Measurements from ENCODE around the gene SMURF2. TPM values are rescaled to one million over a fixed set of nuclear protein-coding genes. Genes with fewer than 3 reads are reported as not detected.

SMURF2 gene
- polyA plus RNA-seq, 1 donor from 2014 or later, result 55.2 TPM

DNA sequence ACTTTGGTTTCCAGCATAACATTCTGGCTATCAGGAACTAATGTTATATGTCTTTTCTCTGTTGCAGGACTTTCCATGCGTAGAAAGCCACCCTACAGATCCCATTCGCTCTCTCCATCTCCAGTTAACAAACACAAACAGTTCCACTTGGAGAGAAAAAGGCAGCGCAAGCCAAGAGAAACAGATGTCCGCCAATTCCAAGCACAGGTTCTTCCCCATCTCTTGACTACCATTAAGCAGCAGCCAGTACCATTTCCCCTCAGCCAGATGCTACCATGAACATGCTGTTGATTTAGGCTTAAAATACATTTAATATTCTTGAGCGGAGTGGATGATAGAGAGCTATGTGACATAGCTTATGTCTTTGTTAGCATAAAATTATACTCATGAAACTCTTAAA lies 132.9 kb downstream of the SMURF2 start:
- Histone ChIP-seq H3K36me3 (ENCODE audit: insufficient read depth, low read length) (peaks cover 9% of the 10 kb centered on the region), H3F3A (ENCODE audit: insufficient read depth, low read length, poor library complexity, severe bottlenecking) (no peaks in the 10 kb centered on the region), H3K9me3 (ENCODE audit: low read length) (no peaks in the 10 kb centered on the region), H4K20me1 (ENCODE audit: insufficient read depth) (peaks cover 3% of the 10 kb centered on the region), H3K4me3 (ENCODE audit: low read length) (no peak overlapping the region), H3K79me2 (replicated peaks; ENCODE audit: insufficient read depth, low read length) (no peaks in the 10 kb centered on the region), H2AFZ (ENCODE audit: low read depth, low read length) (no peak overlapping the region), H3K27ac (ENCODE audit: low read length) (no peak overlapping the region), H3K27me3 (ENCODE audit: insufficient read depth, low read depth, low read length) (no peaks in the 10 kb centered on the region), H3K9ac (ENCODE audit: low read length) (no peak overlapping the region), H3K9me2 (ENCODE audit: insufficient read depth, low read length) (no peaks in the 10 kb centered on the region), H3K4me2 (ENCODE audit: low read length) (no peak overlapping the region)
- no peak for TF ChIP-seq RAD21 (conservative IDR thresholded peaks at IDR 0.05)
- no peak for TF ChIP-seq MXI1 (conservative IDR thresholded peaks at IDR 0.05; ENCODE audit: poor library complexity, severe bottlenecking)
- TF ChIP-seq EZH2 (IDR thresholded peaks at IDR 0.05; ENCODE audit: borderline replicate concordance, insufficient read depth, low read length, poor library complexity, severe bottlenecking), result no peak
- no peak for TF ChIP-seq POLR2AphosphoS5 (IDR thresholded peaks at IDR 0.05)
- no peak for TF ChIP-seq EP300 (conservative IDR thresholded peaks at IDR 0.05; ENCODE audit: poor library complexity, severe bottlenecking)
- TF ChIP-seq CTCF (IDR thresholded peaks at IDR 0.05; ENCODE audit: poor library complexity, severe bottlenecking), result no peak
- TF ChIP-seq TAF1 (IDR thresholded peaks at IDR 0.05; ENCODE audit: low read depth), result no peak
- TF ChIP-seq SMC3 (conservative IDR thresholded peaks at IDR 0.05; ENCODE audit: poor library complexity), result no peak
- TF ChIP-seq, protein P1, sequence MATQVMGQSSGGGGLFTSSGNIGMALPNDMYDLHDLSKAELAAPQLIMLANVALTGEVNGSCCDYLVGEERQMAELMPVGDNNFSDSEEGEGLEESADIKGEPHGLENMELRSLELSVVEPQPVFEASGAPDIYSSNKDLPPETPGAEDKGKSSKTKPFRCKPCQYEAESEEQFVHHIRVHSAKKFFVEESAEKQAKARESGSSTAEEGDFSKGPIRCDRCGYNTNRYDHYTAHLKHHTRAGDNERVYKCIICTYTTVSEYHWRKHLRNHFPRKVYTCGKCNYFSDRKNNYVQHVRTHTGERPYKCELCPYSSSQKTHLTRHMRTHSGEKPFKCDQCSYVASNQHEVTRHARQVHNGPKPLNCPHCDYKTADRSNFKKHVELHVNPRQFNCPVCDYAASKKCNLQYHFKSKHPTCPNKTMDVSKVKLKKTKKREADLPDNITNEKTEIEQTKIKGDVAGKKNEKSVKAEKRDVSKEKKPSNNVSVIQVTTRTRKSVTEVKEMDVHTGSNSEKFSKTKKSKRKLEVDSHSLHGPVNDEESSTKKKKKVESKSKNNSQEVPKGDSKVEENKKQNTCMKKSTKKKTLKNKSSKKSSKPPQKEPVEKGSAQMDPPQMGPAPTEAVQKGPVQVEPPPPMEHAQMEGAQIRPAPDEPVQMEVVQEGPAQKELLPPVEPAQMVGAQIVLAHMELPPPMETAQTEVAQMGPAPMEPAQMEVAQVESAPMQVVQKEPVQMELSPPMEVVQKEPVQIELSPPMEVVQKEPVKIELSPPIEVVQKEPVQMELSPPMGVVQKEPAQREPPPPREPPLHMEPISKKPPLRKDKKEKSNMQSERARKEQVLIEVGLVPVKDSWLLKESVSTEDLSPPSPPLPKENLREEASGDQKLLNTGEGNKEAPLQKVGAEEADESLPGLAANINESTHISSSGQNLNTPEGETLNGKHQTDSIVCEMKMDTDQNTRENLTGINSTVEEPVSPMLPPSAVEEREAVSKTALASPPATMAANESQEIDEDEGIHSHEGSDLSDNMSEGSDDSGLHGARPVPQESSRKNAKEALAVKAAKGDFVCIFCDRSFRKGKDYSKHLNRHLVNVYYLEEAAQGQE (IDR thresholded peaks at IDR 0.05; ENCODE audit: borderline replicate concordance), result no peak

GRCh38 chr17:64527914-64528313 lies 134.2 kb downstream of the SMURF2 start:
- no peaks in the 10 kb centered on the region for H3K9me2 ChIP-seq (ENCODE audit: insufficient read depth, low read length)
- no peaks in the 10 kb centered on the region for H3K79me2 ChIP-seq (replicated peaks; ENCODE audit: insufficient read depth, low read length)
- no peak for TF ChIP-seq RAD21 (conservative IDR thresholded peaks at IDR 0.05)
- no peak for TF ChIP-seq POLR2AphosphoS5 (IDR thresholded peaks at IDR 0.05)
- TF ChIP-seq SMC3 (conservative IDR thresholded peaks at IDR 0.05; ENCODE audit: poor library complexity), result no peak
- H3K4me3 ChIP-seq (ENCODE audit: low read length), result no peak overlapping the region
- H3K4me2 ChIP-seq (ENCODE audit: low read length), result no peak overlapping the region
- peaks cover 6% of the 10 kb centered on the region for H3K36me3 ChIP-seq (ENCODE audit: insufficient read depth, low read length)
- no peak overlapping the region for H3K9ac ChIP-seq (ENCODE audit: low read length)
- H4K20me1 ChIP-seq (ENCODE audit: insufficient read depth), result peaks cover 3% of the 10 kb centered on the region
- no peaks in the 10 kb centered on the region for H3K27me3 ChIP-seq (ENCODE audit: insufficient read depth, low read depth, low read length)
- no peak overlapping the region for H2AFZ ChIP-seq (ENCODE audit: low read depth, low read length)
- H3F3A ChIP-seq (ENCODE audit: insufficient read depth, low read length, poor library complexity, severe bottlenecking), result no peaks in the 10 kb centered on the region
- H3K9me3 ChIP-seq (ENCODE audit: low read length), result no peaks in the 10 kb centered on the region
- H3K27ac ChIP-seq (ENCODE audit: low read length), result no peak overlapping the region

DNA sequence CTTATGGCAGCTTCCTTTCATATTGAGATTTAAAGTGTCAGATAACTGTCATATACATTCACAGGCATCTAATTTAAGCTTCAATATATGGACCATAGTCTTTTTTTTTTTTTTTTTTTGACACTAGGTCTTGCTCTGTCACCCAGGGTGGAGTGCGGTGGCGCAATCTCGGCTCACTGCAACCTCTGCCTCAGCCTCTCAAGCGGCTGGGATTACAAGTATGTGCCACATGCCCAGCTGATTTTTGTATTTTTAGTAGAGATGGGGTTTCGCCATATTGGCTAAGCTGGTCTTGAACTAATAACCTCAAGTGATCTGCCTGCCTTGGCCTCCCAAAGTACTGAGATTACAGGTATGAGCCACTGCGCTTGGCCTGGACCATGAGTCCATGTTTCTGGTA lies 141.7 kb downstream of the SMURF2 start:
- Histone ChIP-seq H3K9ac (ENCODE audit: low read length) (no peak overlapping the region), H3F3A (ENCODE audit: insufficient read depth, low read length, poor library complexity, severe bottlenecking) (no peaks in the 10 kb centered on the region), H3K9me2 (ENCODE audit: insufficient read depth, low read length) (no peaks in the 10 kb centered on the region), H3K79me2 (replicated peaks; ENCODE audit: insufficient read depth, low read length) (peaks cover 4% of the 10 kb centered on the region), H3K27me3 (ENCODE audit: insufficient read depth, low read depth, low read length) (no peaks in the 10 kb centered on the region), H3K4me2 (ENCODE audit: low read length) (no peak overlapping the region), H3K36me3 (ENCODE audit: insufficient read depth, low read length) (peaks cover 14% of the 10 kb centered on the region), H3K4me3 (ENCODE audit: low read length) (no peak overlapping the region), H4K20me1 (ENCODE audit: insufficient read depth) (peaks cover 4% of the 10 kb centered on the region), H3K9me3 (ENCODE audit: low read length) (no peaks in the 10 kb centered on the region), H3K27ac (ENCODE audit: low read length) (no peak overlapping the region), H2AFZ (ENCODE audit: low read depth, low read length) (no peak overlapping the region)
- TF ChIP-seq POLR2AphosphoS5 (IDR thresholded peaks at IDR 0.05) (no peak), TAF1 (IDR thresholded peaks at IDR 0.05; ENCODE audit: low read depth) (no peak), MXI1 (conservative IDR thresholded peaks at IDR 0.05; ENCODE audit: poor library complexity, severe bottlenecking) (no peak), RAD21 (conservative IDR thresholded peaks at IDR 0.05) (no peak), EP300 (conservative IDR thresholded peaks at IDR 0.05; ENCODE audit: poor library complexity, severe bottlenecking) (no peak)
- TF ChIP-seq, protein P1 (IDR thresholded peaks at IDR 0.05; ENCODE audit: borderline replicate concordance), result no peak

Measured in neural cell (in vitro differentiated cells).